HL-60 (cell line): ENCODE data around the gene C4BPB.
A peak's percentile ranks its signal among the peaks of the same experiment; 100 is the strongest.

Experiments used
- DNase-seq, 2 experiments: peaks; one replicate each; pipeline ENCODE4 v3.0.0-alpha.2; 2010 to 2020; ENCODE audit warnings: low read depth in 1 of 2, low spot score in 1 of 2
- H3K27ac ChIP-seq: fragments of 250-450 bp; sonication (Bioruptor Pico); replicated peaks from 2 replicates; pipeline ENCODE4 v1.5.1; 2020; ENCODE audit warnings: mild to moderate bottlenecking, moderate library complexity
- H3K27me3 ChIP-seq: fragments of 250-450 bp; sonication (Bioruptor Pico); 2 replicates; pipeline ENCODE4 v1.5.1; 2021; ENCODE audit warnings: mild to moderate bottlenecking, moderate library complexity; ENCODE audit not compliant: insufficient read depth, poor library complexity, severe bottlenecking
- H3K4me3 ChIP-seq: replicated peaks from 2 replicates; pipeline ENCODE4 v1.5.1; 2011; ENCODE audit warnings: mild to moderate bottlenecking, control low read depth, low read length; ENCODE audit not compliant: insufficient read depth
- CTCF ChIP-seq: IDR thresholded peaks from one replicate; pipeline ENCODE4 v1.5.1; 2011; ENCODE audit warnings: low read length, control low read depth, inconsistent platforms; ENCODE audit not compliant: insufficient read depth
- GABPA ChIP-seq: IDR thresholded peaks from 2 replicates; pipeline ENCODE4 v1.6.1; 2012; ENCODE audit warnings: low read depth
- POLR2AphosphoS5 ChIP-seq: IDR thresholded peaks from 2 replicates; pipeline ENCODE4 v1.6.1; 2012; ENCODE audit warnings: low read depth
- REST ChIP-seq: IDR thresholded peaks from 2 replicates; pipeline ENCODE4 v1.6.1; 2012; ENCODE audit warnings: low read depth; ENCODE audit not compliant: insufficient replicate concordance
- SPI1 ChIP-seq: IDR thresholded peaks from 2 replicates; pipeline ENCODE4 v1.6.1; 2012; ENCODE audit warnings: low read depth, mild to moderate bottlenecking, borderline replicate concordance

C4BPB gene

GRCh38 chr1:207073906-207074820 is 14.5 kb upstream of the C4BPB start:
- H3K27ac ChIP-seq: no peak overlapping the region
- no peaks in the 10 kb centered on the region for H3K27me3 ChIP-seq
- no peak for DNase-seq
- TF ChIP-seq REST (peak; percentile 84), POLR2AphosphoS5 (no peak)
- H3K4me3 ChIP-seq: no peak overlapping the region

GRCh38 chr1:207076181-207076955 is 12.3 kb upstream of the C4BPB start:
- H3K4me3 ChIP-seq: no peak overlapping the region
- no peak overlapping the region for H3K27ac ChIP-seq
- DNase-seq: no peak
- H3K27me3 ChIP-seq: no peaks in the 10 kb centered on the region
- TF ChIP-seq REST (no peak), POLR2AphosphoS5 (no peak), CTCF (no peak), GABPA (no peak), SPI1 (no peak)

GRCh38 chr1:207077012-207077411 is 11.6 kb upstream of the C4BPB start:
- no peak for DNase-seq
- no peaks in the 10 kb centered on the region for H3K27me3 ChIP-seq
- no peak overlapping the region for H3K27ac ChIP-seq
- no peak overlapping the region for H3K4me3 ChIP-seq
- no peak for TF ChIP-seq GABPA
- no peak for TF ChIP-seq SPI1
- TF ChIP-seq POLR2AphosphoS5: no peak
- no peak for TF ChIP-seq REST
- no peak for TF ChIP-seq CTCF
